DOHH2 (cell line): Measurements from ENCODE around the gene STK32C.

Experiments used
- H3F3A ChIP-seq: fragments of 200-600 bp; sonication (generic), shearing (Covaris generic); 2 replicates; pipeline ENCODE4 v1.6.0; 2016; ENCODE audit warnings: antibody characterized with exemption, mild to moderate bottlenecking; ENCODE audit not compliant: control insufficient read depth, insufficient read depth
- H3K27ac ChIP-seq: fragments of 200-600 bp; sonication (generic); 2 replicates; pipeline ENCODE4 v1.5.1; 2014; ENCODE audit warnings: low read depth, mild to moderate bottlenecking, low read length, moderate library complexity
- H3K27me3 ChIP-seq: fragments of 200-600 bp; sonication (generic); 2 replicates; pipeline ENCODE4 v1.6.1; 2014; ENCODE audit warnings: mild to moderate bottlenecking, low read length, mixed read lengths; ENCODE audit not compliant: control insufficient read depth
- H3K36me3 ChIP-seq: fragments of 200-600 bp; sonication (generic); 2 replicates; pipeline ENCODE4 v1.6.1; 2014; ENCODE audit warnings: mild to moderate bottlenecking, low read length, moderate library complexity, mixed read lengths; ENCODE audit not compliant: control insufficient read depth
- H3K4me1 ChIP-seq: fragments of 200-600 bp; sonication (generic); 2 replicates; pipeline ENCODE4 v1.6.1; 2014; ENCODE audit warnings: mild to moderate bottlenecking, low read length, mixed read lengths; ENCODE audit not compliant: control insufficient read depth
- H3K4me2 ChIP-seq: fragments of 200-600 bp; sonication (generic); 2 replicates; pipeline ENCODE4 v1.6.0; 2014; ENCODE audit warnings: mild to moderate bottlenecking, low read length, moderate library complexity
- H3K4me3 ChIP-seq: fragments of 200-600 bp; sonication (generic); 2 replicates; pipeline ENCODE4 v1.5.1; 2014; ENCODE audit warnings: mild to moderate bottlenecking, low read length, mixed read lengths
- H3K79me2 ChIP-seq: fragments of 200-600 bp; sonication (generic); 2 replicates; pipeline ENCODE4 v1.6.1; 2014; ENCODE audit warnings: mild to moderate bottlenecking, low read length, mixed read lengths; ENCODE audit not compliant: control insufficient read depth
- H3K9me2 ChIP-seq: fragments of 200-600 bp; sonication (generic); replicated peaks from 2 replicates; pipeline ENCODE4 v1.6.1; 2014; ENCODE audit warnings: mild to moderate bottlenecking, low read length, mixed read lengths; ENCODE audit not compliant: control insufficient read depth
- H3K9me3 ChIP-seq: fragments of 200-600 bp; sonication (generic); 2 replicates; pipeline ENCODE4 v1.6.1; 2014; ENCODE audit warnings: antibody characterized with exemption, low read length, mixed read lengths; ENCODE audit not compliant: control insufficient read depth, insufficient read depth
- H4K20me1 ChIP-seq: fragments of 200-600 bp; sonication (generic); 2 replicates; pipeline ENCODE4 v1.6.0; 2014; ENCODE audit warnings: low read depth, mild to moderate bottlenecking, antibody characterized with exemption, low read length, moderate library complexity; ENCODE audit not compliant: control insufficient read depth, insufficient read depth
- EZH2phosphoT487 ChIP-seq: fragments of 200-600 bp; sonication (generic); IDR thresholded peaks from 2 replicates; pipeline ENCODE4 v1.6.1; 2017; ENCODE audit warnings: borderline replicate concordance, mild to moderate bottlenecking, antibody characterized with exemption, low read length, moderate library complexity, mixed read lengths
- TF ChIP-seq, protein P1 (sequence below): fragments of 200-600 bp; sonication (generic); IDR thresholded peaks from one replicate; pipeline ENCODE4 v1.5.1; 2014; ENCODE audit warnings: antibody characterized with exemption, mild to moderate bottlenecking, low read depth, low read length; ENCODE audit not compliant: poor library complexity, severe bottlenecking

STK32C gene

DNA sequence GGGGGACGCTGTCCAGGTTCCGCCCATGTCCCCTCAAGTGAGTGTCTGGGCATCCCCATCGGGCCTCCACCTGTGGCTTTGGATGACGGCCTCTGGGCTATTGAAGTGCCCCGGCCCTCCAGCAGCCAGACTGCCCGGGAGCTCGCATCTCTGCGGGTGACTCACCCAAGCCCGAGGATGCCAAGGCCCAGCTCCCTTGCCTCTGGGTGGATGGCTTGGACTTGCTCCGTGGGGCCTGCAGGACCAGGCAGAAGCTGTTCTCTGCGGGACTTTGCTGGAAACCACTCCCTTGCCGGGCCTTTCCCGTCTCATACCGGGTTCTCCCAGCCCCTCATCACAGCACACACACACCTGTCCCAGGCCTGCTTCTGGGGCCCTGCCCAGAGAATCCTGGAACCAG, 98.6 kb downstream of the STK32C start:
- H3K4me2 ChIP-seq: no peak overlapping the region
- no peaks in the 10 kb centered on the region for H4K20me1 ChIP-seq
- TF ChIP-seq, protein P1, sequence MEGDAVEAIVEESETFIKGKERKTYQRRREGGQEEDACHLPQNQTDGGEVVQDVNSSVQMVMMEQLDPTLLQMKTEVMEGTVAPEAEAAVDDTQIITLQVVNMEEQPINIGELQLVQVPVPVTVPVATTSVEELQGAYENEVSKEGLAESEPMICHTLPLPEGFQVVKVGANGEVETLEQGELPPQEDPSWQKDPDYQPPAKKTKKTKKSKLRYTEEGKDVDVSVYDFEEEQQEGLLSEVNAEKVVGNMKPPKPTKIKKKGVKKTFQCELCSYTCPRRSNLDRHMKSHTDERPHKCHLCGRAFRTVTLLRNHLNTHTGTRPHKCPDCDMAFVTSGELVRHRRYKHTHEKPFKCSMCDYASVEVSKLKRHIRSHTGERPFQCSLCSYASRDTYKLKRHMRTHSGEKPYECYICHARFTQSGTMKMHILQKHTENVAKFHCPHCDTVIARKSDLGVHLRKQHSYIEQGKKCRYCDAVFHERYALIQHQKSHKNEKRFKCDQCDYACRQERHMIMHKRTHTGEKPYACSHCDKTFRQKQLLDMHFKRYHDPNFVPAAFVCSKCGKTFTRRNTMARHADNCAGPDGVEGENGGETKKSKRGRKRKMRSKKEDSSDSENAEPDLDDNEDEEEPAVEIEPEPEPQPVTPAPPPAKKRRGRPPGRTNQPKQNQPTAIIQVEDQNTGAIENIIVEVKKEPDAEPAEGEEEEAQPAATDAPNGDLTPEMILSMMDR: no peak
- TF ChIP-seq EZH2phosphoT487: no peak

DNA sequence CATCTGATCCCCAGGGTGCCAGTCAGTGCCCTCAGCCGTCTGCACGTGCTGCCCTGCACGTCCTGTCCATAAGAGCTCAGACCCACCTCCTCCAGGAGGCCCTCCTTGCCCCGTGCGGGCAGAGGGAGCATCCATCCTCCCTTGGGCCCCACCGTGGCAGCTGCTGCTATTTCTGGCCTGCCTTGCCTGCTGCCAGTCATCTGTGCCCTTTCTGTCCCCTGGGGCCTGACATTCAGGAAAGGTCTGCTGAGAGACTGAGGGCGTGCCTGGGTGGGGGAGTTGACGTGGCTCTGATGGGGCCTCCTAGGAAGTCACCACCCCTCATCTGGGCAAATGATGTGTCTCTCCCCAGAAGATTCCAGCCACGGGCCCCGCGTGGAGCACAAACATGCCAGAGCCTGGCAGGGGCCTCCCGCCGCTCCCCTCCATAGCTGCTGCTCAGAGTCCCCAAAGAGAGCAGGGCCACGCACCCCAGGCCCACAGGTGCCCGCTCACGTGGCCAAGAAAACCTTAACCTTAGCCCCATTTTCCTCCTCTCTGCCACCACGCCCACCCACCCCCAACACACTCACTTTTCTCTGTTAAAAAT, 99.2 kb downstream of the STK32C start:
- no peaks in the 10 kb centered on the region for H3K9me3 ChIP-seq
- no peaks in the 10 kb centered on the region for H3K27me3 ChIP-seq
- no peaks in the 10 kb centered on the region for H4K20me1 ChIP-seq
- H3K36me3 ChIP-seq: no peaks in the 10 kb centered on the region
- no peaks in the 10 kb centered on the region for H3K9me2 ChIP-seq
- no peaks in the 10 kb centered on the region for H3K4me1 ChIP-seq
- H3F3A ChIP-seq: no peaks in the 10 kb centered on the region
- no peak overlapping the region for H3K4me3 ChIP-seq
- no peak overlapping the region for H3K4me2 ChIP-seq
- H3K79me2 ChIP-seq: no peaks in the 10 kb centered on the region
- no peak for TF ChIP-seq EZH2phosphoT487
- TF ChIP-seq, protein P1: no peak
- H3K27ac ChIP-seq: no peak overlapping the region

More for the DNA sequence above, 98.6 kb downstream of the STK32C start:
- Histone ChIP-seq H3K36me3 (no peaks in the 10 kb centered on the region), H3K4me1 (no peaks in the 10 kb centered on the region), H3K27ac (no peak overlapping the region), H3K79me2 (no peaks in the 10 kb centered on the region), H3K27me3 (no peaks in the 10 kb centered on the region), H3F3A (no peaks in the 10 kb centered on the region), H3K4me3 (no peak overlapping the region), H3K9me3 (no peaks in the 10 kb centered on the region), H3K9me2 (no peaks in the 10 kb centered on the region)

DNA sequence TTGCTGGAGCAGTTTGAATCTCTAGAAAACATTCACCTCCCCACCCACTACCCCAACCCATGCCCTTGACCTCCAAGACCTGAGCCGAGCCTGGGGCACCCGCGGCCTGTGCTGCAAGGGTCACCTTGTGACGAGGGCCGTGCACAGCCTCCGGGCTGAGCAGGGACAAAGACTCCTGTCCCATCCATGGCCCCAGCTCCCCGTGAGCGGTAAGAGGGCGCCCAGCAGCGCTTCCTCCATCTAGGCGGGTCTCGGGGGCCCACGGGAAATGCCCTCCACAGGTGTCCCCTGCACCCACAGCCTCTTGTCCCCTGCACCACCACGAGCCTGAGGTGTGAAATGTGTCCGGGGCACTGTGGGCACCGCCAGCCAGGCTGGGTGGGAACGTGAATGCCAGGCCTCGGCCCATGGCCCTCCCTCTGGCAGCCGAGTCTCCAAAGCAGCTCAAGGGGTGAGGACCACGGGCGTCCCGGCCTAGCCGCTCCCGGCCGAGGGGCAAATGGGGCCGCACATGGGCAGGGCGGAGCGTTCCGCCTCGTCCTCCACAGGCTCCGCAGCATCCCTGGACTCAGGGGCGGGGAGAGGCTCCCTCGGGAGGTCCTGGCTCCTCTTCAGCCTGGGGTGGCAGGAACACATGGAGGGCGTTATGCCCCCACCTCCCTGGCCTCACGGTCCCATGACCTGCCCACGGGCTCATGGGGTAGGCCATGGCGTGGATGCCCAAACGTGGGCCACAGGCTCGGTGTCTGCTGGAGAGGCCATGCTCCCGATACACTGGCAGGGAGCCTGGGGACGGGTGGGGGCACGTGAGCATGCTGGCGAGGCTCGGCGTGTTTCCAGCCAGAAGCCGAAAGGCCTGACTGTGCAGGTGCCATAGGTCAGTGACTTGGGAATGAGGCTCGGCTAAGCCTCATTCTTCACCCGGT, 100.0 kb downstream of the STK32C start:
- Histone ChIP-seq H3K36me3 (no peaks in the 10 kb centered on the region), H3K9me3 (no peaks in the 10 kb centered on the region), H4K20me1 (no peaks in the 10 kb centered on the region), H3K27me3 (no peaks in the 10 kb centered on the region), H3K4me2 (no peak overlapping the region), H3F3A (no peaks in the 10 kb centered on the region), H3K27ac (no peak overlapping the region), H3K9me2 (no peaks in the 10 kb centered on the region), H3K79me2 (no peaks in the 10 kb centered on the region), H3K4me3 (no peak overlapping the region), H3K4me1 (no peaks in the 10 kb centered on the region)
- TF ChIP-seq, protein P1: no peak
- TF ChIP-seq EZH2phosphoT487: no peak
